GM18858 (cell line): ENCODE measurements around the gene DPM2.

ENCODE experiments used
- ATAC-seq: cut with Tn5 transposase; IDR thresholded peaks from one replicate; pipeline ENCODE4 v1.9.1; 2021; ENCODE audit not compliant: unreplicated experiment

Gene DPM2

GRCh38 chr9:127958728-127959127 is 21.1 kb upstream of the DPM2 start:
- no peak for ATAC-seq

GRCh38 chr9:127955294-127956015 is 17.8 kb upstream of the DPM2 start:
- no peak for ATAC-seq

- ATAC-seq: no peak
These were observed 17.2 kb upstream of the DPM2 start for GRCh38 chr9:127954831-127955293.

- no peak for ATAC-seq
These were observed 16.3 kb upstream of the DPM2 start for GRCh38 chr9:127953768-127954505.

- ATAC-seq: no peak
These were observed 15.5 kb upstream of the DPM2 start for GRCh38 chr9:127953154-127953553.

- no peak for ATAC-seq
These were observed 13.0 kb upstream of the DPM2 start for GRCh38 chr9:127950513-127951289.

- no peak for ATAC-seq
These were observed 12.3 kb upstream of the DPM2 start for GRCh38 chr9:127949827-127950512.

GRCh38 chr9:127947841-127948710 is 10.4 kb upstream of the DPM2 start:
- ATAC-seq: no peak

- ATAC-seq: no peak
These were observed 9.1 kb upstream of the DPM2 start for GRCh38 chr9:127946728-127947127.

- ATAC-seq: no peak
These were observed 8.3 kb upstream of the DPM2 start for GRCh38 chr9:127945942-127946341.

- no peak for ATAC-seq
These were observed 7.7 kb upstream of the DPM2 start for GRCh38 chr9:127945338-127945737.

- ATAC-seq: no peak
These were observed 7.0 kb upstream of the DPM2 start for GRCh38 chr9:127944586-127945218.

- peak; percentile 51 for ATAC-seq
These were observed 6.1 kb upstream of the DPM2 start for GRCh38 chr9:127943731-127944144.

GRCh38 chr9:127943011-127943662 is 5.5 kb upstream of the DPM2 start:
- no peak for ATAC-seq

GRCh38 chr9:127942216-127943010 is 4.8 kb upstream of the DPM2 start:
- no peak for ATAC-seq

- no peak for ATAC-seq
These were observed 4.2 kb upstream of the DPM2 start for GRCh38 chr9:127941961-127942215.

GRCh38 chr9:127941062-127941960 is 3.7 kb upstream of the DPM2 start:
- no peak for ATAC-seq

- ATAC-seq: no peak
These were observed 2.9 kb upstream of the DPM2 start for GRCh38 chr9:127940593-127940992.
